ENCODE measurements around the gene SULT4A1. TPM values are rescaled to one million over a fixed set of nuclear protein-coding genes. Genes with fewer than 3 reads are reported as not detected.

Gene SULT4A1
- total and polyA plus RNA-seq, 2 experiments from 2014 or later: 1.1 to 2.8 TPM

- no peaks in the 10 kb centered on the region for H3K27me3 ChIP-seq
Measured at GRCh38 chr22:43879901-43880540, 17.7 kb upstream of the SULT4A1 start.

GRCh38 chr22:43878831-43879550 is 16.7 kb upstream of the SULT4A1 start:
- Histone ChIP-seq H3K9me2 (replicated peaks; ENCODE audit: insufficient read depth) (no peaks in the 10 kb centered on the region), H3K27me3 (no peaks in the 10 kb centered on the region), H4K20me1 (ENCODE audit: insufficient read depth, poor library complexity, severe bottlenecking) (no peaks in the 10 kb centered on the region), H3K27ac (no peak overlapping the region), H3K4me1 (ENCODE audit: insufficient read depth) (no peaks in the 10 kb centered on the region), H2AFZ (no peak overlapping the region), H3K36me3 (replicated peaks; ENCODE audit: insufficient read depth, low read depth) (no peaks in the 10 kb centered on the region), H3K79me2 (no peaks in the 10 kb centered on the region), H3K4me3 (no peak overlapping the region), H3K4me2 (no peak overlapping the region), H3K9me3 (ENCODE audit: low read depth) (no peaks in the 10 kb centered on the region)
- WGBS (ENCODE audit: low lambda C conversion rate, missing lambda C conversion rate): 78% methylated on average over 12 of the region's 12 CpGs
- no peak for DNase-seq (ENCODE audit: low spot score)
- TF ChIP-seq EZH2 (IDR thresholded peaks at IDR 0.05; ENCODE audit: borderline replicate concordance) (no peak), EZH2phosphoT487 (IDR thresholded peaks at IDR 0.05; ENCODE audit: low read depth, severe bottlenecking, unreplicated experiment) (no peak)
- TF ChIP-seq, protein P1, sequence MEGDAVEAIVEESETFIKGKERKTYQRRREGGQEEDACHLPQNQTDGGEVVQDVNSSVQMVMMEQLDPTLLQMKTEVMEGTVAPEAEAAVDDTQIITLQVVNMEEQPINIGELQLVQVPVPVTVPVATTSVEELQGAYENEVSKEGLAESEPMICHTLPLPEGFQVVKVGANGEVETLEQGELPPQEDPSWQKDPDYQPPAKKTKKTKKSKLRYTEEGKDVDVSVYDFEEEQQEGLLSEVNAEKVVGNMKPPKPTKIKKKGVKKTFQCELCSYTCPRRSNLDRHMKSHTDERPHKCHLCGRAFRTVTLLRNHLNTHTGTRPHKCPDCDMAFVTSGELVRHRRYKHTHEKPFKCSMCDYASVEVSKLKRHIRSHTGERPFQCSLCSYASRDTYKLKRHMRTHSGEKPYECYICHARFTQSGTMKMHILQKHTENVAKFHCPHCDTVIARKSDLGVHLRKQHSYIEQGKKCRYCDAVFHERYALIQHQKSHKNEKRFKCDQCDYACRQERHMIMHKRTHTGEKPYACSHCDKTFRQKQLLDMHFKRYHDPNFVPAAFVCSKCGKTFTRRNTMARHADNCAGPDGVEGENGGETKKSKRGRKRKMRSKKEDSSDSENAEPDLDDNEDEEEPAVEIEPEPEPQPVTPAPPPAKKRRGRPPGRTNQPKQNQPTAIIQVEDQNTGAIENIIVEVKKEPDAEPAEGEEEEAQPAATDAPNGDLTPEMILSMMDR (IDR thresholded peaks at IDR 0.05; ENCODE audit: poor library complexity): no peak

More at GRCh38 chr22:43879901-43880540, 17.7 kb upstream of the SULT4A1 start:
- TF ChIP-seq, protein P1 (IDR thresholded peaks at IDR 0.05; ENCODE audit: poor library complexity): no peak
- TF ChIP-seq EZH2 (IDR thresholded peaks at IDR 0.05; ENCODE audit: borderline replicate concordance): no peak
- no peak for TF ChIP-seq EZH2phosphoT487 (IDR thresholded peaks at IDR 0.05; ENCODE audit: low read depth, severe bottlenecking, unreplicated experiment)
- Histone ChIP-seq H3K9me3 (ENCODE audit: low read depth) (no peaks in the 10 kb centered on the region), H3K4me1 (ENCODE audit: insufficient read depth) (no peaks in the 10 kb centered on the region), H4K20me1 (ENCODE audit: insufficient read depth, poor library complexity, severe bottlenecking) (no peaks in the 10 kb centered on the region), H3K79me2 (no peaks in the 10 kb centered on the region), H3K4me3 (no peak overlapping the region), H3K36me3 (replicated peaks; ENCODE audit: insufficient read depth, low read depth) (no peaks in the 10 kb centered on the region), H3K27ac (no peak overlapping the region), H3K9me2 (replicated peaks; ENCODE audit: insufficient read depth) (no peaks in the 10 kb centered on the region), H2AFZ (no peak overlapping the region), H3K4me2 (no peak overlapping the region)
- DNase-seq (ENCODE audit: low spot score): no peak
- WGBS (ENCODE audit: low lambda C conversion rate, missing lambda C conversion rate): 89% methylated on average over 14 of the region's 14 CpGs

GRCh38 chr22:43878079-43878795 is 15.9 kb upstream of the SULT4A1 start:
- H3K9me3 ChIP-seq (ENCODE audit: low read depth): no peaks in the 10 kb centered on the region
- no peaks in the 10 kb centered on the region for H3K79me2 ChIP-seq
- no peak for TF ChIP-seq EZH2phosphoT487 (IDR thresholded peaks at IDR 0.05; ENCODE audit: low read depth, severe bottlenecking, unreplicated experiment)
- TF ChIP-seq, protein P1 (IDR thresholded peaks at IDR 0.05; ENCODE audit: poor library complexity): no peak
- TF ChIP-seq EZH2 (IDR thresholded peaks at IDR 0.05; ENCODE audit: borderline replicate concordance): no peak
- H2AFZ ChIP-seq: no peak overlapping the region
- no peak overlapping the region for H3K4me3 ChIP-seq
- H4K20me1 ChIP-seq (ENCODE audit: insufficient read depth, poor library complexity, severe bottlenecking): no peaks in the 10 kb centered on the region
- no peak for DNase-seq (ENCODE audit: low spot score)
- no peak overlapping the region for H3K4me2 ChIP-seq
- H3K27ac ChIP-seq: no peak overlapping the region
- no peaks in the 10 kb centered on the region for H3K9me2 ChIP-seq (replicated peaks; ENCODE audit: insufficient read depth)
- no peaks in the 10 kb centered on the region for H3K4me1 ChIP-seq (ENCODE audit: insufficient read depth)
- no peaks in the 10 kb centered on the region for H3K27me3 ChIP-seq
- 59% methylated on average over 12 of the region's 12 CpGs for WGBS (ENCODE audit: low lambda C conversion rate, missing lambda C conversion rate)
- H3K36me3 ChIP-seq (replicated peaks; ENCODE audit: insufficient read depth, low read depth): no peaks in the 10 kb centered on the region

All from hepatocyte (in vitro differentiated cells).